Measurements from ENCODE around the gene FBLN1. TPM values are rescaled to one million over a fixed set of nuclear protein-coding genes. Genes with fewer than 3 reads are reported as not detected.

FBLN1 gene
- total and polyA plus RNA-seq, 5 donors from 2014 or later: 0.49 TPM; not detected in 4

DNA sequence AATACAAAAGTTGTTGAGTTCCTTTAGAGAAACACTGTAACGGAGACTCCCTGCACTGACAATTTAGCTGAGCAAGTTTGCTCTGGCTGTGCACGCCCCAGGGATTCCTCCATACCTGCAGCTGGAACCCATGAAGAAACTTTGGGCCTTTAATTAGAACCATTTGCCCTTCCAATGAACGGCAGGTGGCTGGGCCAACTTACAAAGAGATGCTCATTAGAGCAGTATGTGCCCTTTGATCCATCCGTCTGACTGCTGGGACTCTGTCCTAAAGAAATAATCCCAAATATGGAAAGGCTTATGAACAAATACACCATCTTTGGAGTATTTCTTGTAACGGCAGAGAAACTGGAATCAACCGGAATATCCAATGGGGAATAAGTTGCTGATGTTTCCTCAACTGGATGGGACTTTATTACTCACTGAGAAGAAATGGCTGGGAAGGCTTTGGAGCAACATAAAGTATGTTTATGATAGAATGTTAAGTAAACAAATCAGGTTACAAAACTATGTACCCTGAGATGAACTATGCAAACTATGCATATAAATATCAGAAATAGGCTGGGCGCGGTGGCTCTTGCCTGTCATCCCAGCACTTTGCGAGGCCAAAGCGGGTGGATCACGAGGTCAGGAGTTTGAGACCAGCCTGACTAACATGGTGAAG lies 24.4 kb upstream of the FBLN1 start:
- no peaks in the 10 kb centered on the region for H3K4me1 Mint-ChIP-seq
- H3K27ac Mint-ChIP-seq: no peak overlapping the region
- Histone ChIP-seq H3K27ac (ENCODE audit: insufficient read depth, low read length, poor library complexity, severe bottlenecking) (no peak overlapping the region), H3K9me3 (ENCODE audit: control insufficient read depth in 2 of 2, low read length in 2 of 2) (no peaks in the 10 kb centered on the region), H3K4me1 (ENCODE audit: control insufficient read depth, insufficient read depth, low read length, poor library complexity, severe bottlenecking) (no peaks in the 10 kb centered on the region), H3K4me3 (ENCODE audit: low read depth, low read length) (no peak overlapping the region), H3K36me3 (ENCODE audit: control insufficient read depth, insufficient read depth, low read length) (no peaks in the 10 kb centered on the region), H3K27me3 (ENCODE audit: control insufficient read depth, insufficient read depth, low read length) (no peaks in the 10 kb centered on the region)
- no peaks in the 10 kb centered on the region for H3K36me3 Mint-ChIP-seq
- no peak overlapping the region for H3K4me3 Mint-ChIP-seq
- peaks cover 11% of the 10 kb centered on the region for H3K27me3 Mint-ChIP-seq
- DNase-seq (no peak), ATAC-seq (ENCODE audit: low read depth in 2 of 2) (no peak)
- H3K9me3 Mint-ChIP-seq: peaks cover 0 to 4% (median 0%) of the 10 kb centered on the region in 7 donors

GRCh38 chr22:45480717-45481116 lies 22.0 kb upstream of the FBLN1 start:
- no peaks in the 10 kb centered on the region for H3K36me3 ChIP-seq (ENCODE audit: control insufficient read depth, insufficient read depth, low read length)
- no peak overlapping the region for H3K27ac ChIP-seq (ENCODE audit: insufficient read depth, low read length, poor library complexity, severe bottlenecking)
- Mint-ChIP-seq H3K9me3 (peaks cover 0 to 4% (median 0%) of the 10 kb centered on the region in 7 donors), H3K4me3 (no peak overlapping the region), H3K27me3 (peaks cover 20% of the 10 kb centered on the region), H3K4me1 (no peaks in the 10 kb centered on the region), H3K27ac (no peak overlapping the region), H3K36me3 (peaks cover 4% of the 10 kb centered on the region)
- no peak for DNase-seq
- H3K27me3 ChIP-seq (ENCODE audit: control insufficient read depth, insufficient read depth, low read length): no peaks in the 10 kb centered on the region
- H3K4me1 ChIP-seq (ENCODE audit: control insufficient read depth, insufficient read depth, low read length, poor library complexity, severe bottlenecking): no peaks in the 10 kb centered on the region
- no peak overlapping the region for H3K4me3 ChIP-seq (ENCODE audit: low read depth, low read length)
- ATAC-seq (ENCODE audit: low read depth in 2 of 2): no peak
- H3K9me3 ChIP-seq (ENCODE audit: control insufficient read depth in 2 of 2, low read length in 2 of 2): no peaks in the 10 kb centered on the region

- no peaks in the 10 kb centered on the region for H3K27me3 ChIP-seq (ENCODE audit: control insufficient read depth, insufficient read depth, low read length)
- no peak overlapping the region for H3K4me3 Mint-ChIP-seq
- DNase-seq: no peak
- H3K4me3 ChIP-seq (ENCODE audit: low read depth, low read length): no peak overlapping the region
- no peaks in the 10 kb centered on the region for H3K36me3 ChIP-seq (ENCODE audit: control insufficient read depth, insufficient read depth, low read length)
- no peaks in the 10 kb centered on the region for H3K9me3 ChIP-seq (ENCODE audit: control insufficient read depth in 2 of 2, low read length in 2 of 2)
- H3K36me3 Mint-ChIP-seq: peaks cover 4% of the 10 kb centered on the region
- peaks cover 0 to 4% (median 0%) of the 10 kb centered on the region in 7 donors for H3K9me3 Mint-ChIP-seq
- ATAC-seq (ENCODE audit: low read depth in 2 of 2): no peak
- no peak overlapping the region for H3K27ac ChIP-seq (ENCODE audit: insufficient read depth, low read length, poor library complexity, severe bottlenecking)
- H3K4me1 ChIP-seq (ENCODE audit: control insufficient read depth, insufficient read depth, low read length, poor library complexity, severe bottlenecking): no peaks in the 10 kb centered on the region
- peaks cover 18% of the 10 kb centered on the region for H3K27me3 Mint-ChIP-seq
- no peaks in the 10 kb centered on the region for H3K4me1 Mint-ChIP-seq
- no peak overlapping the region for H3K27ac Mint-ChIP-seq
These were observed 21.0 kb upstream of the FBLN1 start for GRCh38 chr22:45481661-45482060.

DNA sequence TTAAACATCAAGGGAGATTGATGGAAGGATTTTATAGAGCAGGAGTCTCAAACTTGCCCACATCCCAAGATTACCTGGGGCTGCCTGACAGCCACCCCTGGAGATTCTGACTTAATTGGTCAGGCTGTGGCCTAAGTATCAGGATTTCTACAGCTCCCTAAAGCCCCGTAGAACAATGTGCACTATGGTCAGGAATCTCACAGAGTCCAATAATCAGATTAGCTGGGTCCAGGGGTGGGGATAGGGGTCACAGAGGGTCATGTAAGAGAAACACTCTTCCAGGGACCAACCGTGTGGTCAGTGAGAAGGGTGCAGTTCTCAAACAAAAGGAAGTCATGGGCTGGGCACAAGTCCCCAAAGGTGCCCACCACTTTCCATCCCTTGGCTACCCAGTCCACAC lies 20.5 kb upstream of the FBLN1 start:
- no peaks in the 10 kb centered on the region for H3K36me3 ChIP-seq (ENCODE audit: control insufficient read depth, insufficient read depth, low read length)
- H3K4me1 ChIP-seq (ENCODE audit: control insufficient read depth, insufficient read depth, low read length, poor library complexity, severe bottlenecking): no peaks in the 10 kb centered on the region
- peaks cover 3% of the 10 kb centered on the region for H3K27me3 ChIP-seq (ENCODE audit: control insufficient read depth, insufficient read depth, low read length)
- peaks cover 4% of the 10 kb centered on the region for H3K36me3 Mint-ChIP-seq
- H3K27me3 Mint-ChIP-seq: peaks cover 20% of the 10 kb centered on the region
- H3K9me3 Mint-ChIP-seq: peaks cover 0 to 4% (median 0%) of the 10 kb centered on the region in 7 donors
- DNase-seq: no peak
- H3K9me3 ChIP-seq (ENCODE audit: control insufficient read depth in 2 of 2, low read length in 2 of 2): no peaks in the 10 kb centered on the region
- H3K27ac ChIP-seq (ENCODE audit: insufficient read depth, low read length, poor library complexity, severe bottlenecking): no peak overlapping the region
- H3K4me3 ChIP-seq (ENCODE audit: low read depth, low read length): no peak overlapping the region
- H3K4me3 Mint-ChIP-seq: no peak overlapping the region
- no peaks in the 10 kb centered on the region for H3K4me1 Mint-ChIP-seq
- H3K27ac Mint-ChIP-seq: no peak overlapping the region
- ATAC-seq (ENCODE audit: low read depth in 2 of 2): no peak

DNA sequence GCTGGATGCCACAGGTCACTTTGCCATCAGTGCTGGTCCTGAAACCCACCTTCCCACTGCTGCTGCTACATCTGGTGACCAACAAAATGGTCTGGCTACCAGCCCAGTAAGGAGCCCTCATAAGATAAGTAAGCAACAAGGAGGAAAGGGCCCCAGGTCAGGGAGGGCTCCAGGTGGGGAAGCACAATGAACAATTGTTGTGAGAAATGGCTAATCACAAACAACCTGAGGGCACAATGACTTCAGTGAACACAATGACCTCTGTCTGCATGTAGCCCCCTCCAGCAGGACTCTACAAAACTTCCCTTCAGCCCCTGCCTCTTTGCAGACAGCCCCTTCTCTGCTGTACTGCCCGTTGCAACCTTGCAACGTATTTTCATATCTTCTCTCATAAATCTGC lies 19.4 kb upstream of the FBLN1 start:
- no peak for ATAC-seq (ENCODE audit: low read depth in 2 of 2)
- H3K4me3 ChIP-seq (ENCODE audit: low read depth, low read length): no peak overlapping the region
- Mint-ChIP-seq H3K4me3 (no peak overlapping the region), H3K4me1 (no peaks in the 10 kb centered on the region), H3K27ac (no peak overlapping the region), H3K9me3 (peaks cover 0 to 4% (median 0%) of the 10 kb centered on the region in 7 donors), H3K36me3 (peaks cover 4% of the 10 kb centered on the region), H3K27me3 (peaks cover 25% of the 10 kb centered on the region)
- no peak overlapping the region for H3K27ac ChIP-seq (ENCODE audit: insufficient read depth, low read length, poor library complexity, severe bottlenecking)
- H3K36me3 ChIP-seq (ENCODE audit: control insufficient read depth, insufficient read depth, low read length): no peaks in the 10 kb centered on the region
- H3K27me3 ChIP-seq (ENCODE audit: control insufficient read depth, insufficient read depth, low read length): peaks cover 4% of the 10 kb centered on the region
- no peaks in the 10 kb centered on the region for H3K9me3 ChIP-seq (ENCODE audit: control insufficient read depth in 2 of 2, low read length in 2 of 2)
- DNase-seq: no peak
- H3K4me1 ChIP-seq (ENCODE audit: control insufficient read depth, insufficient read depth, low read length, poor library complexity, severe bottlenecking): no peaks in the 10 kb centered on the region

DNA sequence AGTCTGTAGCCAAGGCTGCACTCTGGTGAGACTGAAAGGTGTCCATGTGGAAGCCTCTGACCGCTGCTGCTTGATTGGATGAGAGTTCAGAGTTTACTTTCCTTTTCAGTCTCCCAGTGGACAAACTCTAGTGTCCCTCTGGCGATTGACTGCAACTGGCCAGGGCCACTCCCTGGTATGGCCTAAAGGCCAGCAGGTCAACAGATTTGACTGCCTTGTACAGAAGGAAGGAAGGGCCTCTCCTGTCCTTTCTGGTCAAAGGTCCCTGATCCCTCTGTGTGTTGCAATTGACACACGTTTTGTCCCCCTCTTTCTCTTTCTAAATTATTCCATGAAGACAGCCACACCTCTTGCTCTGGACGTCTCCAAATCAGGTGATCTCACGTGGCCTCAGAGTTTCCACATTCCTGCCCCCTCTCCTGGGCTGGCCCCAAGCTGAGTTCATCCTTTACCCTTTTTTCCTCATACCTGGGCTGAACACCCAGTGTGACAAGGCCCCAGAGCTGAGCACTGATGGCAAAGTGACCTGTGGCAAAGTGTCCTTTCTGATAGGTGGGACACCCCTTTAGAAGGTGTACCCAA lies 18.7 kb upstream of the FBLN1 start:
- H3K27me3 Mint-ChIP-seq: peaks cover 25% of the 10 kb centered on the region
- no peak overlapping the region for H3K4me3 Mint-ChIP-seq
- H3K27ac Mint-ChIP-seq: no peak overlapping the region
- Histone ChIP-seq H3K27me3 (ENCODE audit: control insufficient read depth, insufficient read depth, low read length) (peaks cover 4% of the 10 kb centered on the region), H3K27ac (ENCODE audit: insufficient read depth, low read length, poor library complexity, severe bottlenecking) (no peak overlapping the region), H3K9me3 (ENCODE audit: control insufficient read depth in 2 of 2, low read length in 2 of 2) (no peaks in the 10 kb centered on the region), H3K4me1 (ENCODE audit: control insufficient read depth, insufficient read depth, low read length, poor library complexity, severe bottlenecking) (no peaks in the 10 kb centered on the region), H3K4me3 (ENCODE audit: low read depth, low read length) (no peak overlapping the region), H3K36me3 (ENCODE audit: control insufficient read depth, insufficient read depth, low read length) (no peaks in the 10 kb centered on the region)
- no peak for ATAC-seq (ENCODE audit: low read depth in 2 of 2)
- peaks cover 4% of the 10 kb centered on the region for H3K36me3 Mint-ChIP-seq
- no peaks in the 10 kb centered on the region for H3K4me1 Mint-ChIP-seq
- no peak for DNase-seq
- peaks cover 0 to 4% (median 0%) of the 10 kb centered on the region in 7 donors for H3K9me3 Mint-ChIP-seq

DNA sequence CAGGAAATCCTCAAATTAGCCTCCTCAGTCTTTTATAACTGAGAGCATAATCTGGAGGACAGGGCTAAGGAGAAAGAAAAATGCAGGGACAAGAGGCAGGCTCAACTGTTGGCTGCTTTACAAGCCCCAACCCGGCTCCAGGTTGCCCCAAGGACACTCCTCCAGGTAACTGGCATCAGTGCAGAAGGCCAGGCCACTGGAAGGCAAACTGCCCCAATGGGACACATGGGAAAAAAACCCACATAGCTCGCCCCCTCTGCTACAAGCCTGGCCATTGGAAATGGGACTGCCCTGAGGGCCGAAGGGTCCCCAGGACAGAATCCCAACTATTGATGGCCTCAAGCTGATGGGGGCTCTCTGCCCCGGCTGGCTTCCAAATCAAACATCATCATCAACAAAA lies 17.9 kb upstream of the FBLN1 start:
- no peak for ATAC-seq (ENCODE audit: low read depth in 2 of 2)
- H3K36me3 ChIP-seq (ENCODE audit: control insufficient read depth, insufficient read depth, low read length): no peaks in the 10 kb centered on the region
- Mint-ChIP-seq H3K4me3 (no peak overlapping the region), H3K27ac (no peak overlapping the region), H3K27me3 (peaks cover 25% of the 10 kb centered on the region), H3K36me3 (peaks cover 4% of the 10 kb centered on the region), H3K9me3 (peaks cover 0 to 4% (median 0%) of the 10 kb centered on the region in 7 donors), H3K4me1 (no peaks in the 10 kb centered on the region)
- H3K27ac ChIP-seq (ENCODE audit: insufficient read depth, low read length, poor library complexity, severe bottlenecking): no peak overlapping the region
- H3K4me3 ChIP-seq (ENCODE audit: low read depth, low read length): no peak overlapping the region
- no peaks in the 10 kb centered on the region for H3K9me3 ChIP-seq (ENCODE audit: control insufficient read depth in 2 of 2, low read length in 2 of 2)
- DNase-seq: no peak
- peaks cover 4% of the 10 kb centered on the region for H3K27me3 ChIP-seq (ENCODE audit: control insufficient read depth, insufficient read depth, low read length)
- H3K4me1 ChIP-seq (ENCODE audit: control insufficient read depth, insufficient read depth, low read length, poor library complexity, severe bottlenecking): no peaks in the 10 kb centered on the region

DNA sequence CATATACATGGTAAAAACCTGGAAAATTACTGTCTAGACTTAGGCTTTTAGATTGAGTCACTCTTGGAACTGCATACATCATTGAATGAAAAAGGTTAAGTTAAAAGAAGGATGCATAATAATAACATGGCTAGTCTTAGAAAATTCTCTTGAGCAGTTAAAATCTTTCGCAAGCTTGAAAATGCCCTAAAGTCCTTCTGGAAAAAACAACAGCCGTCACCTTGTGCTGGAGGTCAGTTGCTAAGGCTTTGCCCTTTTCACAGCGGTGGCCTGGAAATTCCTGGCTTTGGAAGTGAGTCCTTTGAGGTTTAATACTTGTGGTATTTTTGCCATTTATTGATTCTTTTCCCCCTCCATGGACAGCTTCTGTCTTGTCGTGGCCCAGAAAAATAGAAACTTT lies 17.4 kb upstream of the FBLN1 start:
- H3K4me3 Mint-ChIP-seq: no peak overlapping the region
- H3K9me3 ChIP-seq (ENCODE audit: control insufficient read depth in 2 of 2, low read length in 2 of 2): no peaks in the 10 kb centered on the region
- H3K4me1 ChIP-seq (ENCODE audit: control insufficient read depth, insufficient read depth, low read length, poor library complexity, severe bottlenecking): no peaks in the 10 kb centered on the region
- H3K4me1 Mint-ChIP-seq: no peaks in the 10 kb centered on the region
- H3K27me3 Mint-ChIP-seq: peaks cover 26% of the 10 kb centered on the region
- no peak for ATAC-seq (ENCODE audit: low read depth in 2 of 2)
- H3K27me3 ChIP-seq (ENCODE audit: control insufficient read depth, insufficient read depth, low read length): peaks cover 4% of the 10 kb centered on the region
- no peak for DNase-seq
- H3K9me3 Mint-ChIP-seq: peaks cover 0 to 3% (median 0%) of the 10 kb centered on the region in 7 donors
- no peak overlapping the region for H3K27ac Mint-ChIP-seq
- H3K27ac ChIP-seq (ENCODE audit: insufficient read depth, low read length, poor library complexity, severe bottlenecking): no peak overlapping the region
- H3K36me3 Mint-ChIP-seq: peaks cover 4% of the 10 kb centered on the region
- no peaks in the 10 kb centered on the region for H3K36me3 ChIP-seq (ENCODE audit: control insufficient read depth, insufficient read depth, low read length)
- H3K4me3 ChIP-seq (ENCODE audit: low read depth, low read length): no peak overlapping the region

Data from CD4-positive, CD25-positive, alpha-beta regulatory T cell (primary cell).